SW 1271 (cell line): Measurements from ENCODE around the gene EGR1.

Experiments used
- DNase-seq, 2 experiments: peaks; one replicate each; lab custom pipeline; 2025; lab: John Stamatoyannopoulos, UW

The EGR1 gene

GRCh38 chr5:138465261-138466124 is at the start of gene EGR1:
EGR1 (plus strand) TSS chr5:138465479; CDS start chr5:138465762, 283 bp downstream.
- peak; percentile 83 to 95 for DNase-seq

DNA sequence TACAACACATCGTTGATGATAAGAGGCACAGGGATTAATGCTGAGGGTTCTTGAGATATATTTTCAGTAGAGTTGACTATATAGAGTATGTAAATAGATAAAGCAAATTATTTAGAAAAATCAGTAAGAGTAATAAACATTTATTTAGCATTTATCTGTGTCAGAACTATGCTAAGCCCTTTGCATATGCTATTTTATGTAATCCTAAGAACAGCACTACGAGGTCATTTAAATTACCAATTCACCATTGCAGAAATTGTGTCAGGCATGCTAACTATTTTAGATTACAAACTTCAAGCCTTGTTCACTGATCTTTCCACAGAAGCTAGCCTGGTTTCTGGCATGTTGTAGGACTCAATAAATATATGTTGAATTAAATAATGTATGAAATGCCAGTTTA is 46.8 kb upstream of the EGR1 start:
- no peak for DNase-seq

DNA sequence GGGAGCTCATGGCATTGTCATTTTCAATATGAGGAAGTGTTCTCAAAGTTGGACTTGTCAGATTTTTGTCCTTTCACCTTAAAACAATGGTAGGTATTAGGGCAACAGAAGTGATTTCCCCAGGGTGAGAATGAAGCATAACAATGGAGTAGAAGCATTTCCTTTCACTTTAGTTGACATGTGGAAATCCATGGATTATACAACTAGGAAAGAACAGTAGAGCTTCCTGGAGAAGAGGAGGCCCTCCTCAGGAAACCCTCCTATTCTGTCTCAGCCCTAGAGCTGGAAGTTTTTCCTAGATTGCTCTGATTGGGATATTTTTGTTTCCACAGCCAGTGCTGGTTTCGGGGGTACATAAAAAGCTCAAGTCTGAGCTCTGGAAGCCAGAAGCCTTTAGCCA is 40.2 kb upstream of the EGR1 start:
- no peak for DNase-seq

DNA sequence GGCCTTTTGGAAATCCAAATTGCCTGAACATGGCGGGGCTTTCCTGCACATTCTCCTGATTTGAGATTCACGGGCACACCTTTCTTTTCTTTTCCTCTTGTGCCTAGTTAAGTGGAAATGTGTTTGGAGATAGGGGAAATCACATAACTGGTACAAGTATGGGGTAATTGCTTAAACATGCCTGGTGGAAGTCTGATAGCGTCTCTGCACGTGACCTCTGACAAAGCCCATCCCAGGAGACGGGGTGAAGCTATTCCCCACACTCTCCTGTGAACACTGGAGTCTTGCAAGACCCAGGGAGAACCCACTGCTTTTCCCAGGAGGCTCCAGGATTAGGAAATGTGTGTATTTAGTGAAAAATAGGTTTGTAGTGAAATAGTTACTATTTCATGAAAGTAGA is 29.3 kb upstream of the EGR1 start:
- DNase-seq = no peak

- no peak for DNase-seq
These were observed 27.1 kb upstream of the EGR1 start for GRCh38 chr5:138438003-138438723.

GRCh38 chr5:138438724-138439476 is 26.4 kb upstream of the EGR1 start, which contains the start of gene REEP2:
REEP2 (plus strand) TSS chr5:138439057; CDS start chr5:138439209, 152 bp downstream.
- no peak for DNase-seq

DNA sequence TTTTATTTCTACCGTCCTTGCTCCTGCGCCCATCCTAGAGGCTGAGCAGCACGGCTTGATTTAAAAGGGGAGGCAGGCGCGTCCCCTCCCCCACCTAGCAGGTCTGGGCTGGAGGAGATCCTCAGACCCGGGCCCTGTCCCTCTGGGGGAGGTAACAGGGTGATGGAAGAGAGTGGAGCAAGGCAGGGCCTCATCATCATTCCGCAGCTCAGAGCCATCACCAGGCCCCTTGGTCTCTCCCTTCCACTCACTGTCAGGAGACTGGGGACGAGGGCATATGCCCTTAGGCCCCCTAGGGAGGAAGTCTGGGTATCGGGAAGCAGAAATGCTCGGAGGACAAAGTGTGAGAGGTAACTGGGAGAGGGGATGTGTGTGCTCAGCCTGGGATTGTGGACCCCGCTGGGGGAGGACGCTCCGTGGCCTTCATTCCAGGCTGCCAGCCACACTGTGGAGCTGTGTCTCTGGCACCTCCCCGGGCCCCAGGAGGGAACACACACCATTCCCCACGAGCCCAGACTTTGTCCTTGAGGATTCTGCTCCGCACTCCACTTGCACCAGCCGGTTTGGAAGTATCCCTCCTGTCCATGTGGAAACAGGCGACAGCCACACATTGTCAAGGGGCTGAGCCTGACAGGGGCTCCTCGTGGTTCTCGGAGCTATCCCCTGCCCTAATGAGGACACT is 25.7 kb upstream of the EGR1 start:
- DNase-seq = no peak

GRCh38 chr5:138440159-138441073 is 24.9 kb upstream of the EGR1 start:
- no peak for DNase-seq

DNA sequence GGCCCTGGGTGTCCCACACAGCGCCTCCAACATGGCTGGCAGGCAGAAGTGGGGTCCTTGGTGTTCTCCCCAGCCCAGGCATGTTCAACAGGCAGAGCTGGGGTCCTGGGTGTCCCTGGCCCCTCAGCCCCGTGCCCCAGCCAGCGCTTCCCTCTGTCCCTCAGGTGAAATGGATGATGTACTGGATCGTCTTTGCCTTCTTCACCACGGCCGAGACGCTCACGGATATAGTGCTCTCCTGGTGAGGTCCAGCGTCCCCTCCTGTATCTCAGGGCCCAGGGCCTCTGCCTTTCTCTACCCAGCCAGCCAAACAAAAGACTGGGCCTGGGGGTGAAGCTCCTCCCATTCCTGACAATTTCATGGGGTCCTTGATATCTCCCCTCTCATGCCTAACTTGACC is 24.1 kb upstream of the EGR1 start:
- no peak for DNase-seq

GRCh38 chr5:138444078-138444773 is 21.1 kb upstream of the EGR1 start:
- no peak for DNase-seq

DNA sequence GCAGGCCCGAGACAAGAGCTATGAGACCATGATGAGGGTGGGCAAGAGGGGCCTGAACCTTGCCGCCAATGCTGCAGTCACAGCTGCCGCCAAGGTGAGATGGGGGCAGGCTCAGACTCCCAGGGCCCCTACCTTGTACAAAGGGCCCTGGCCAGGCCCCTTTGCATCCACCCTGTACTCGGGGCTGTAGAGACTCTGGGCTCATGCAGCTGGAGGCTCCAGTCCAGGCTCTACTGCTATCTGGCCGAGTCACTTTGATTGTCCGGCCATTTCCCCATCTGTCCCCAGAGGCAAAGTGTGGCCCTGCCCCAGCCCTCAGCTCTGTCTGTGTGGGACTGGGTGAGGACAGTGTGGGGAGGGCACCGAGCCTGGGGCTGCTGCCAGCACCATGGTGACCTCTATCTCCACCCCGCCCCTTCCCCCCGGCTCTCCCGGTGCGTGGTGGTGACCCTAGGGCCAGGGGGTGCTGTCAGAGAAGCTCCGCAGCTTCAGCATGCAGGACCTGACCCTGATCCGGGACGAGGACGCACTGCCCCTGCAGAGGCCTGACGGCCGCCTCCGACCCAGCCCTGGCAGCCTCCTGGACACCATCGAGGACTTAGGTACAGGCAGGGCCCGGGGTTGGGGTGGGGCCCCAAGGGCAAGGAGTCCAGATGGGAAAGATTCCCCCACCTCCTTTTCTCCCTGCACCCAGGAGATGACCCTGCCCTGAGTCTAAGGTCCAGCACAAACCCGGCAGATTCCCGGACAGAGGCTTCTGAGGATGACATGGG is 20.3 kb upstream of the EGR1 start:
- no peak for DNase-seq

DNA sequence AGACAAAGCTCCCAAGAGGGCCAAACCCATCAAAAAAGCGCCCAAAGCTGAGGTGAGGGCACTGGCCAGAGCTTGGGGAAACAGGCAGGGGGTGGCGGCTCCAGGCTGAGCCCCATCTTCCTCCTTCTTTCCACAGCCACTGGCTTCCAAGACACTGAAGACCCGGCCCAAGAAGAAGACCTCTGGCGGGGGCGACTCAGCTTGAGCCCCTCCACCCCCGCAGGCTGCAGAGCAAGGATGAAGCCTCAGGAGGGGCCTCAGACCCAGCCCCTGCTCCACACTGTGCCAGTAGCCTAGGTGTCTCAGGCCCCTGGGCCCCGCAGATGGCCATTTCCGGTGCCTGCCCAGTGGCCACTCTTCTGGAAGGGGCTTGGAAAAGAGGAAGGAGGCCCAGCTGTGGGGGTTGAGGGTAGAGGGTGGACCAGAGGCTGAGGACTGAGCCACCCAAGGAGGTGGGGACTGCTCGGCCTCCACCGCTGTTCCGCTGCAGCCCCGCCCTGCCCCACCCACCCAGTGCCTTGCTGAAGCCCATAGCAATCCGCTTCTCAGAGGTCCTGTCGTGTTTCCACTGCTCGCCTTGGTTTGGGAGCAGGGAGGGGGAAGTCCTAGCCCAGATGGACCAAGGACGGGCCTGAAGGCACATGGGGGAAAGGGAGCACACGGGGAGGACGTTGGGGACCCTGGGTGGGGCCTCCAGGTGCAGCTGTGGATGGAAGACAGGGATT is 19.6 kb upstream of the EGR1 start:
- DNase-seq = no peak

- no peak for DNase-seq
These were observed 17.2 kb upstream of the EGR1 start for GRCh38 chr5:138448070-138448469.

- peak in 1 of 2 experiments; percentile 25 for DNase-seq
These were observed 16.5 kb upstream of the EGR1 start for GRCh38 chr5:138448481-138449398.

- peak; percentile 76 to 83 for DNase-seq
These were observed 15.6 kb upstream of the EGR1 start for GRCh38 chr5:138449501-138450239.

- DNase-seq = no peak
These were observed 14.3 kb upstream of the EGR1 start for GRCh38 chr5:138450971-138451370.

GRCh38 chr5:138452720-138453119 is 12.6 kb upstream of the EGR1 start:
- DNase-seq = no peak
